Activated T-cell treated with anti-CD3 and anti-CD28 coated beads, Interleukin-2, amount 50 U/mL, for 4 hours (primary cell): ENCODE data around the gene LMCD1. TPM values are rescaled to one million over a fixed set of nuclear protein-coding genes. Genes with fewer than 3 reads are reported as not detected.

ENCODE experiments used
- ATAC-seq, 2 donors: fragments of 200-7000 bp; cut with Tn5 transposase; one replicate each; pipeline ENCODE4 v1.10.0; 2021
- DNase-seq: peaks from one replicate; pipeline ENCODE4 v3.0.0-alpha.2; 2020
- H3K27me3 Mint-ChIP-seq: one replicate; pipeline ENCODE4 v1.8.0; 2021; ENCODE audit warnings: low read depth, mixed read lengths
- H3K36me3 Mint-ChIP-seq: one replicate; pipeline ENCODE4 v1.8.0; 2022; ENCODE audit warnings: mixed read lengths; ENCODE audit not compliant: insufficient read depth
- H3K4me1 Mint-ChIP-seq: one replicate; pipeline ENCODE4 v1.8.0; 2021; ENCODE audit warnings: low read depth, mixed read lengths
- H3K4me3 Mint-ChIP-seq: one replicate; pipeline ENCODE4 v1.8.0; 2021; ENCODE audit warnings: mild to moderate bottlenecking, moderate library complexity, mixed read lengths
- H3K9me3 Mint-ChIP-seq: one replicate; pipeline ENCODE4 v1.8.0; 2021; ENCODE audit warnings: mixed read lengths
- total RNA-seq, 3 donors: library from RNA; stranded (reverse); gene quantifications; one replicate each; pipeline ENCODE4 v1.2.1, GENCODE V29; 2021

LMCD1 gene
- total RNA-seq, 3 donors from 2014 or later, result 0.74 to 1.8 (median 0.76) TPM

- no peaks in the 10 kb centered on the region for H3K9me3 Mint-ChIP-seq
- no peak for DNase-seq
- no peaks in the 10 kb centered on the region for H3K36me3 Mint-ChIP-seq
- no peak for ATAC-seq
- no peaks in the 10 kb centered on the region for H3K27me3 Mint-ChIP-seq
- no peak overlapping the region for H3K4me3 Mint-ChIP-seq
- no peaks in the 10 kb centered on the region for H3K4me1 Mint-ChIP-seq
Observed at GRCh38 chr3:8560366-8561007, 58.9 kb downstream of the LMCD1 start.

GRCh38 chr3:8561370-8561769 is 59.7 kb downstream of the LMCD1 start:
- Mint-ChIP-seq H3K4me1 (no peaks in the 10 kb centered on the region), H3K27me3 (no peaks in the 10 kb centered on the region), H3K9me3 (no peaks in the 10 kb centered on the region), H3K4me3 (no peak overlapping the region), H3K36me3 (no peaks in the 10 kb centered on the region)
- ATAC-seq (no peak), DNase-seq (no peak)

GRCh38 chr3:8562081-8562595 is 60.5 kb downstream of the LMCD1 start:
- ATAC-seq, result no peak
- no peaks in the 10 kb centered on the region for H3K9me3 Mint-ChIP-seq
- no peak overlapping the region for H3K4me3 Mint-ChIP-seq
- H3K4me1 Mint-ChIP-seq, result no peaks in the 10 kb centered on the region
- no peaks in the 10 kb centered on the region for H3K27me3 Mint-ChIP-seq
- no peak for DNase-seq
- H3K36me3 Mint-ChIP-seq, result no peaks in the 10 kb centered on the region

GRCh38 chr3:8563146-8563545 is 61.5 kb downstream of the LMCD1 start:
- ATAC-seq (no peak), DNase-seq (no peak)
- H3K27me3 Mint-ChIP-seq, result no peaks in the 10 kb centered on the region
- H3K4me1 Mint-ChIP-seq, result no peaks in the 10 kb centered on the region
- H3K4me3 Mint-ChIP-seq, result no peak overlapping the region
- no peaks in the 10 kb centered on the region for H3K9me3 Mint-ChIP-seq
- no peaks in the 10 kb centered on the region for H3K36me3 Mint-ChIP-seq

GRCh38 chr3:8563597-8563996 is 62.0 kb downstream of the LMCD1 start:
- Mint-ChIP-seq H3K9me3 (no peaks in the 10 kb centered on the region), H3K36me3 (no peaks in the 10 kb centered on the region), H3K4me3 (no peak overlapping the region), H3K27me3 (no peaks in the 10 kb centered on the region), H3K4me1 (no peaks in the 10 kb centered on the region)
- DNase-seq, result no peak
- ATAC-seq, result no peak

GRCh38 chr3:8565376-8565775 is 63.8 kb downstream of the LMCD1 start:
- ATAC-seq (no peak), DNase-seq (no peak)
- Mint-ChIP-seq H3K4me1 (peaks cover 1% of the 10 kb centered on the region), H3K9me3 (no peaks in the 10 kb centered on the region), H3K27me3 (no peaks in the 10 kb centered on the region), H3K36me3 (no peaks in the 10 kb centered on the region), H3K4me3 (no peak overlapping the region)

GRCh38 chr3:8567784-8568575 is 66.4 kb downstream of the LMCD1 start:
- Mint-ChIP-seq H3K9me3 (no peaks in the 10 kb centered on the region), H3K4me1 (peaks cover 15% of the 10 kb centered on the region), H3K27me3 (peaks cover 2% of the 10 kb centered on the region), H3K36me3 (no peaks in the 10 kb centered on the region), H3K4me3 (no peak overlapping the region)
- no peak for ATAC-seq
- DNase-seq, result no peak

- Mint-ChIP-seq H3K9me3 (no peaks in the 10 kb centered on the region), H3K4me3 (no peak overlapping the region), H3K27me3 (peaks cover 2% of the 10 kb centered on the region), H3K4me1 (peaks cover 15% of the 10 kb centered on the region), H3K36me3 (no peaks in the 10 kb centered on the region)
- ATAC-seq (no peak), DNase-seq (no peak)
Observed at GRCh38 chr3:8571256-8571655, 69.6 kb downstream of the LMCD1 start.

GRCh38 chr3:8573342-8573926 is 71.8 kb downstream of the LMCD1 start:
- H3K4me1 Mint-ChIP-seq, result peaks cover 15% of the 10 kb centered on the region
- ATAC-seq (no peak), DNase-seq (no peak)
- H3K4me3 Mint-ChIP-seq, result no peak overlapping the region
- H3K9me3 Mint-ChIP-seq, result no peaks in the 10 kb centered on the region
- H3K36me3 Mint-ChIP-seq, result no peaks in the 10 kb centered on the region
- peaks cover 2% of the 10 kb centered on the region for H3K27me3 Mint-ChIP-seq

GRCh38 chr3:8574040-8574669 is 72.5 kb downstream of the LMCD1 start:
- Mint-ChIP-seq H3K36me3 (no peaks in the 10 kb centered on the region), H3K9me3 (no peaks in the 10 kb centered on the region), H3K4me3 (no peak overlapping the region), H3K4me1 (peaks cover 15% of the 10 kb centered on the region), H3K27me3 (peaks cover 2% of the 10 kb centered on the region)
- no peak for ATAC-seq
- DNase-seq, result no peak

GRCh38 chr3:8574670-8575322 is 73.2 kb downstream of the LMCD1 start:
- H3K9me3 Mint-ChIP-seq, result no peaks in the 10 kb centered on the region

GRCh38 chr3:8575364-8576104 is 73.9 kb downstream of the LMCD1 start:
- H3K27me3 Mint-ChIP-seq, result peaks cover 2% of the 10 kb centered on the region
- peaks cover 13% of the 10 kb centered on the region for H3K4me1 Mint-ChIP-seq
- DNase-seq (no peak), ATAC-seq (no peak)
- H3K9me3 Mint-ChIP-seq, result no peaks in the 10 kb centered on the region
- no peaks in the 10 kb centered on the region for H3K36me3 Mint-ChIP-seq
- H3K4me3 Mint-ChIP-seq, result no peak overlapping the region

More at GRCh38 chr3:8574670-8575322, 73.2 kb downstream of the LMCD1 start:
- H3K27me3 Mint-ChIP-seq, result peaks cover 2% of the 10 kb centered on the region
- ATAC-seq (no peak), DNase-seq (no peak)
- no peaks in the 10 kb centered on the region for H3K36me3 Mint-ChIP-seq
- H3K4me1 Mint-ChIP-seq, result peaks cover 15% of the 10 kb centered on the region
- no peak overlapping the region for H3K4me3 Mint-ChIP-seq

GRCh38 chr3:8576436-8576835 is 74.8 kb downstream of the LMCD1 start:
- H3K36me3 Mint-ChIP-seq, result no peaks in the 10 kb centered on the region
- H3K27me3 Mint-ChIP-seq, result peaks cover 2% of the 10 kb centered on the region
- H3K4me3 Mint-ChIP-seq, result no peak overlapping the region
- H3K9me3 Mint-ChIP-seq, result no peaks in the 10 kb centered on the region
- peaks cover 4% of the 10 kb centered on the region for H3K4me1 Mint-ChIP-seq
- DNase-seq, result no peak
- no peak for ATAC-seq
